Measurements from ENCODE around the gene RFTN1. TPM values are rescaled to one million over a fixed set of nuclear protein-coding genes. Genes with fewer than 3 reads are reported as not detected.
A peak's percentile ranks its signal among the peaks of the same experiment; 100 is the strongest.

Gene RFTN1
- total and polyA plus RNA-seq, 9 of the 15 experiments (the other 6 are each of a cell fraction or from before 2014, with no cell fraction given): 0.08 to 0.51 (median 0.11) TPM; not detected in 6

GRCh38 chr3:16507578-16508242 lies 5.8 kb downstream of the RFTN1 start:
- Histone ChIP-seq H3K4me1 (replicated peaks in 1 of 2; ENCODE audit: control insufficient read depth in 2 of 2, insufficient read depth in 2 of 2, low read length in 2 of 2) (peaks cover 0 to 4% of the 10 kb centered on the region in 2 experiments; a peak in 1 of 5 replicates), H3K79me2 (ENCODE audit: control insufficient read depth, insufficient read depth, low read length) (no peaks in the 10 kb centered on the region), H4K20me1 (replicated peaks; ENCODE audit: control insufficient read depth, insufficient read depth, low read length) (no peaks in the 10 kb centered on the region; the same call in 1 of the 2 replicates), H3K9me1 (ENCODE audit: control insufficient read depth, insufficient read depth, low read length) (no peaks in the 10 kb centered on the region), H3K36me3 (ENCODE audit: control insufficient read depth, insufficient read depth, low read length) (no peaks in the 10 kb centered on the region), H3K27me3 (ENCODE audit: control insufficient read depth in 2 of 2, insufficient read depth in 2 of 2, low read length in 2 of 2) (peaks cover 26 to 49% of the 10 kb centered on the region in 2 experiments), H3K4me2 (ENCODE audit: insufficient read depth, low read length) (no peak overlapping the region), H3K27ac (ENCODE audit: extremely low read depth, low read depth, low read length) (no peak overlapping the region), H3K9me3 (replicated peaks; ENCODE audit: control insufficient read depth, insufficient read depth, low read depth, low read length) (no peaks in the 10 kb centered on the region), H2AFZ (ENCODE audit: low read depth, low read length) (no peak overlapping the region), H3K4me3 (no peak overlapping the region), H3K9ac (ENCODE audit: insufficient read depth in 1 of 2, low read depth in 2 of 2, low read length in 2 of 2) (no peak overlapping the region)
- DNase-seq (ENCODE audit: extremely low read depth in 1 of 4, low spot score in 3 of 4) (no peak), ATAC-seq (no peak), FAIRE-seq (peak; percentile 84)
- 1% methylated on average over 8 of the region's 8 CpGs for WGBS (ENCODE audit: insufficient coverage, low coverage, missing lambda C conversion rate)
- in situ Hi-C loops (cut with MboI) (no loop called here), intact Hi-C loops (cut with micrococcal nuclease) (no loop called here)
- POLR2A ChIA-PET: interaction anchor here (0.6 kb wide), 1 partner anchor 16 kb away, joined by 3 read pairs; no protein-coding TSS in a partner anchor
- CTCF ChIA-PET (ENCODE audit: low intra/inter-chr PET ratio): no interaction called here
- BruUV-seq (replicated peaks): no TSS peak
- 0 out of 4 replicates have a peak, but pooled peaks of 1 of the 2 experiments have one; percentile 43 for TF ChIP-seq MLLT1 (IDR thresholded peaks at IDR 0.05)
- TF ChIP-seq MIER1 (IDR thresholded peaks at IDR 0.05; ENCODE audit: low read depth): no peak
- peak in 1 of 2 experiments; percentile 47; a peak in 1 of 4 replicates for TF ChIP-seq HDAC1 (IDR thresholded peaks at IDR 0.05)
- TF ChIP-seq ARID1B (IDR thresholded peaks at IDR 0.05): no peak
- TF ChIP-seq MCM3 (IDR thresholded peaks at IDR 0.05): peak; percentile 41; the same call in 1 of the 2 replicates
- TF ChIP-seq TSC22D4 (tag; IDR thresholded peaks at IDR 0.05): peak; percentile 93; the same call in 1 of the 2 replicates
- 0 out of 2 replicates have a peak, but pooled peaks have one; percentile 8 for TF ChIP-seq OTX1 (CRISPR knock-in tag; IDR thresholded peaks at IDR 0.05)
- 0 out of 2 replicates have a peak, but pooled peaks have one; percentile 56 for TF ChIP-seq LARP7 (IDR thresholded peaks at IDR 0.05)
- no peak for TF ChIP-seq TARDBP (IDR thresholded peaks at IDR 0.05)
- no peak for TF ChIP-seq CXXC5 (CRISPR knock-in tag; IDR thresholded peaks at IDR 0.05)
- TF ChIP-seq ZNF24 (IDR thresholded peaks at IDR 0.05): no peak
- TF ChIP-seq TCFL5 (CRISPR knock-in tag; conservative IDR thresholded peaks at IDR 0.05): no peak
- TF ChIP-seq CBX3 (IDR thresholded peaks at IDR 0.05; ENCODE audit: borderline replicate concordance in 1 of 2, low read length in 2 of 2): no peak
- no peak for TF ChIP-seq CHD4 (IDR thresholded peaks at IDR 0.05; ENCODE audit: insufficient read depth, insufficient replicate concordance, low read depth, low read length, poor library complexity, severe bottlenecking)
- TF ChIP-seq NKRF (IDR thresholded peaks at IDR 0.05; ENCODE audit: borderline replicate concordance): 0 out of 2 replicates have a peak, but pooled peaks have one; percentile 37
- 0 out of 2 replicates have a peak, but pooled peaks have one; percentile 64 for TF ChIP-seq HBP1 (CRISPR knock-in tag; IDR thresholded peaks at IDR 0.05)
- TF ChIP-seq ARHGAP35 (IDR thresholded peaks at IDR 0.05; ENCODE audit: partially characterized antibody): peak; percentile 26
- TF ChIP-seq ZFPM2 (CRISPR knock-in tag; IDR thresholded peaks at IDR 0.05): no peak
- TF ChIP-seq ZNF239 (CRISPR knock-in tag; IDR thresholded peaks at IDR 0.05): no peak
